ENCODE measurements around the gene NCL. TPM values are rescaled to one million over a fixed set of nuclear protein-coding genes. Genes with fewer than 3 reads are reported as not detected.

NCL gene
- total RNA-seq, 3 donors from 2014 or later: 179 to 234 (median 189) TPM

- Histone ChIP-seq H3K27ac (no peak overlapping the region), H3K9me3 (no peaks in the 10 kb centered on the region), H3K27me3 (no peaks in the 10 kb centered on the region), H3K36me3 (peaks cover 31% of the 10 kb centered on the region), H3K4me3 (no peak overlapping the region), H3K4me1 (no peaks in the 10 kb centered on the region)
- intact Hi-C loops (cut with DNase I; ENCODE audit: low total_unique reads): no loop called here
- TF ChIP-seq CTCF (IDR thresholded peaks at IDR 0.05): no peak
- no peak for TF ChIP-seq POLR2AphosphoS5 (IDR thresholded peaks at IDR 0.05)
- no peak for DNase-seq (ENCODE audit: low spot score in 2 of 2)
These were observed 9.9 kb downstream of the NCL start for GRCh38 chr2:231454361-231454791.

GRCh38 chr2:231452799-231453508 is 11.3 kb downstream of the NCL start:
- Histone ChIP-seq H3K27me3 (no peaks in the 10 kb centered on the region), H3K4me1 (no peaks in the 10 kb centered on the region), H3K9me3 (no peaks in the 10 kb centered on the region), H3K4me3 (no peak overlapping the region), H3K36me3 (peaks cover 23% of the 10 kb centered on the region), H3K27ac (no peak overlapping the region)
- no peak for DNase-seq (ENCODE audit: low spot score in 2 of 2)
- TF ChIP-seq POLR2AphosphoS5 (IDR thresholded peaks at IDR 0.05) (no peak), CTCF (IDR thresholded peaks at IDR 0.05) (no peak), POLR2A (IDR thresholded peaks at IDR 0.05) (no peak)
- intact Hi-C loops (cut with DNase I; ENCODE audit: low total_unique reads): no loop called here

- Histone ChIP-seq H3K4me3 (no peak overlapping the region), H3K27ac (no peak overlapping the region), H3K9me3 (no peaks in the 10 kb centered on the region), H3K4me1 (no peaks in the 10 kb centered on the region), H3K36me3 (peaks cover under 1% of the 10 kb centered on the region), H3K27me3 (no peaks in the 10 kb centered on the region)
- DNase-seq (ENCODE audit: low spot score in 2 of 2): no peak
- no peak for TF ChIP-seq POLR2A (IDR thresholded peaks at IDR 0.05)
- TF ChIP-seq POLR2AphosphoS5 (IDR thresholded peaks at IDR 0.05): no peak
- TF ChIP-seq CTCF (IDR thresholded peaks at IDR 0.05): no peak
- intact Hi-C loops (cut with DNase I; ENCODE audit: low total_unique reads): no loop called here
These were observed 13.7 kb downstream of the NCL start for GRCh38 chr2:231450548-231450989.

GRCh38 chr2:231449503-231450054 is 14.7 kb downstream of the NCL start:
- H3K4me3 ChIP-seq: no peak overlapping the region
- H3K9me3 ChIP-seq: no peaks in the 10 kb centered on the region
- no peaks in the 10 kb centered on the region for H3K27me3 ChIP-seq
- intact Hi-C loops (cut with DNase I; ENCODE audit: low total_unique reads): no loop called here
- no peaks in the 10 kb centered on the region for H3K36me3 ChIP-seq
- TF ChIP-seq CTCF (IDR thresholded peaks at IDR 0.05): no peak
- TF ChIP-seq POLR2A (IDR thresholded peaks at IDR 0.05): no peak
- TF ChIP-seq POLR2AphosphoS5 (IDR thresholded peaks at IDR 0.05): no peak
- H3K4me1 ChIP-seq: no peaks in the 10 kb centered on the region
- H3K27ac ChIP-seq: no peak overlapping the region
- no peak for DNase-seq (ENCODE audit: low spot score in 2 of 2)

- Histone ChIP-seq H3K4me1 (no peaks in the 10 kb centered on the region), H3K27me3 (no peaks in the 10 kb centered on the region), H3K36me3 (no peaks in the 10 kb centered on the region), H3K27ac (no peak overlapping the region), H3K9me3 (no peaks in the 10 kb centered on the region), H3K4me3 (no peak overlapping the region)
- intact Hi-C loops (cut with DNase I; ENCODE audit: low total_unique reads): no loop called here
- TF ChIP-seq POLR2A (IDR thresholded peaks at IDR 0.05) (no peak), CTCF (IDR thresholded peaks at IDR 0.05) (no peak)
- no peak for DNase-seq (ENCODE audit: low spot score in 2 of 2)
These were observed 27.3 kb downstream of the NCL start for GRCh38 chr2:231436957-231437356.
